CD4-positive, alpha-beta T cell treated with Interleukin-1 beta for 1 hour (primary cell): ENCODE measurements around the gene ATP5F1D.

Experiments
- DNase-seq, 2 donors: peaks; one replicate each; pipeline ENCODE4 v3.0.0-alpha.2; 2020 to 2022

Gene ATP5F1D

DNA sequence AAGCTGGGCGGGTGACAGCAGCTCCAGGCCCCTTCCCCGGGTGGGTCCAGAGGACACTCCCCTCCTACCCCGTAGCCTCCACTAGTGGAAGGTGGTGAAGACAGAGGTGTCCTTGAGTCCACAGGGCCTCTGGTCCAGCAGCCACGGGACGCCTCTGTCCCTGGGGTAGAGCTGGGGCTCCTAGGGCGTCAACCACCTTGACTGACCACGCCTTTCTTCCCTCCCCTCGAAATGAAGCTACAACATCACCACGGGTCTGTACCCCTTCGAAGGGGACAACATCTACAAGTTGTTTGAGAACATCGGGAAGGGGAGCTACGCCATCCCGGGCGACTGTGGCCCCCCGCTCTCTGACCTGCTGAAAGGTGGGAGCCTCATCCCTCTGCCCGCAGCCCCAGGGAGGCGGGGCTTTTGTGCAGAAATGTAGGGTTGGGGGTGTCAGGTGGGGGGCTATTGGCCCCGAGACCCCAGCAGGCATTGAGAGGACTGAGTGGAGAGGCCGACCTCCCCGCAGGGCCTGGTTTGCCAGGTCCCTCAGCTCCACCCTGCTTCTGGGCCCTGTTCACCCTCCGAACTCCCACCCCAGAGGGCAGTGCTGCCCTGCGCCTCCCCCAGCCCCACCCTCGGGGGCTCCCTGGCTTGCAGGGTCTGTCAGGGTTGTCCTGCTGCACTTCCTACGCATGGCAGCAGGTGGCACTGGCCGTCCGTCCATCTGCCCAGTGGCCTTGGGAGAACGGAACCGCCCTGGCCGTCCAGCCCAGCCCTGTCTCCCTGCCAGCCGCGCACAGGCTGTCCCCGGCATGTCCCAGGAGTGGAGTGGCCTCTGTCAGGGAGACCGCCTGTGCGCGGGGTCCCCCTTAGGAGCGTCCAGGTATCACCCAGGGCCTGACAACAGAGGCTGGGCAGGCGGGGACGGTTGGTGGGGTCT lies 20.3 kb upstream of the ATP5F1D start:
- DNase-seq, result no peak

DNA sequence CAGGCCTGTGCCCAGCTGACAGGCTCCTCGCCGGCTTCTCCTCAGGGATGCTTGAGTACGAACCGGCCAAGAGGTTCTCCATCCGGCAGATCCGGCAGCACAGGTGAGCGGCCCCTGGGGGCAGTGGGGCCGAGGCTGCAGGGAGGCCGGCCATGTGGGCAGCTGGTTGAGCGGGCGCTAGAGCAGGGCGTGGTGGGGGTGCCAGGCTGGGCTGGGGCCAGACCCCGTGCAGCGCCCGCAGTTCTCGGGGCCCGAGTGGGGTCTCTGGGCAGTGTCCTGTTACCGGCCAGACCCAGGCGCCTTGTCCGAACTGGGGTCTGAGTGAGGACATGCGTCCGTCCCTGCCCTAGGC lies 19.7 kb upstream of the ATP5F1D start:
- DNase-seq, result no peak

DNA sequence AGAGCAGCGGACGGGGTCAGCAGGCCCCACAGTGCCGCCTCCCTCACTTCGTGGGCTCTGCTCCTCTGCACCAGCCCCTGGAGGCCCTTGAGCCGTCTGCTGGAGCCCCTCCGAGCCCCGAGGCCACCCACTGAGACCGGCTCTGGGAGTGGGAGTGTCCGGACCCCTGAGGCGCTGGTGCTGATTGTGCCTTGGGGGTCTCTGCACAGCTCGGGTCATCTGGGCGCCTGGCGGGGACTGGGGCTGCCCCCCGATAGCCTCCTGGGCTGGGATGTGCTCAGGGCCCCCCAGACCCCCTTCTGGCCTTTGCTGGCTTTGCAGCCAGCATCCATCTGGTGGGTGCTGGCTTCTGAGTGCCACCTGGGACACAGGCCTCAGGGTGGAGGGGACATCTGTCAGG lies 19.2 kb upstream of the ATP5F1D start:
- DNase-seq, result no peak

DNA sequence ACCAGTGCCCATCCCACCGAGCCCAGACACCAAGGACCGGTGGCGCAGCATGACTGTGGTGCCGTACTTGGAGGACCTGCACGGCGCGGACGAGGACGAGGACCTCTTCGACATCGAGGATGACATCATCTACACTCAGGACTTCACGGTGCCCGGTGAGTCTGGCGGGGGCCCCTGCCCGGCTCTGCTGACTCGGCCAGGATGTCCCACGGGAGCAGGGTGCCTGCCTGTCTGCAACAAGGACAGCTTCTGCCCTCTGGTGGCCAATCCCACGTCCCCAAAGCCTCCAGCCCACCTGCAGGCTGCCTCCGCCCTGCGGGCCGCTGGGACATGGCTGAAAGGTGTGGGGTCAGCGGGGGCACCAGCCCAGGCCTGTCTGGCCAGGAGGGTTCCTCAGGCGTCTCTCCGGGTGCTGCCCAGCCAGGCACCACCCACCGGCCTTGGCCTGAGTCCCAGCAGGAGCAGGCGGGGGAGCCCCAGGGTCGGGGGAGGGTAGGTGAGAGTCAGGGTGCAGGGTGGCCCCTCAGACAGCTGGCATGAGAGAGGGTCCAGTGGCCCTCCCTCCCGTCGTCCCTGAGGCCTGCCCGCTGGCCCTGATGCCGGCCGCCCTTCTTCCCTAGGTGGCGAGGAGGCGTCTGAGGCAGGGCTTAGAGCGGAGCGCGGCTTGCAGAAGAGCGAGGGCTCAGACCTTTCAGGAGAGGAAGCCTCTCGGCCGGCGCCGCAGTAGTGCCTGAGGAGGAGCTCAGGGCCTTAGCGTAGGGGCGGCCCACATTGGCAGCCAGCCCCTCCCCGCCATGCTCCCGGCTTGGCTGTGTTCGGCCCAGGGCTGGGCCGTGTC lies 18.3 kb upstream of the ATP5F1D start:
- peak in 1 of 2 donors; percentile 34 for DNase-seq

DNA sequence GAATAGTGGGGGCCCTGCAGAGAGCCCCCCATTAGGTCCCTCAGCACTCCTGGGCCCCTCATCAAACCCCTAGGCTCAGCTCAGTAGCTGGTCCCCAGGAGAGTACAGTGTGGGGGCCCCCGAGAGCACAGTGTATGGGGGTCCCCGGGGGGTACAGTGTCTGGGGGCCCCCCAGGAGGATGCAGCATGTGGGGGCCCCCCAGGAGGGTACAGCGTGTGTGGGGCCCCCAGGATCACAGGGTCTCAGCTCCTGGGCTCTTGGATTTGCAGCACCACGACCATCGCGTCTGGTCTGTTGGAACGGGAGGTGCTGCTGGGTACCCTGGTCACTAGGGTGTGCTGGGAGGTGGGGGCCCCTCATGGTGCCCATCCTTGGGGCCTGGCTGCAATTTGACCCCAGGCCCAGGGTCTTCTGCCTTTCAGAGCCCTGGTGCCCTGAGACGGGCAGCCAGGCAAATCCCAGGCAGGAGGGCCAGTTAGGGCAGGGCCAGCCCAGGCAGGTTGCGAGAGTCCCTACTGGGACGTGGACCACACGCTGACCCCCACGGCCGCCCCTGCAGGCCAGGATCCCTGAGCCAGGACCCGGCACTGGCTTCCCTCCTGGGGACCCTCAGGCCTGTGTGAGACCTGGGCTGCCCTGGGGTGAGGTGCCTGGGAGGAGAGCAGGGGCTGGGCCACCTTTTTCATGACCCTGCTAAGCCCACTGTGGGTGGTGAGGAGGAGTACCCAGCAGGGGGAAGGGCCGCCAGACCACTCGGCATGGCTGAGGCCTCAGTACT lies 17.3 kb upstream of the ATP5F1D start:
- DNase-seq, result no peak

DNA sequence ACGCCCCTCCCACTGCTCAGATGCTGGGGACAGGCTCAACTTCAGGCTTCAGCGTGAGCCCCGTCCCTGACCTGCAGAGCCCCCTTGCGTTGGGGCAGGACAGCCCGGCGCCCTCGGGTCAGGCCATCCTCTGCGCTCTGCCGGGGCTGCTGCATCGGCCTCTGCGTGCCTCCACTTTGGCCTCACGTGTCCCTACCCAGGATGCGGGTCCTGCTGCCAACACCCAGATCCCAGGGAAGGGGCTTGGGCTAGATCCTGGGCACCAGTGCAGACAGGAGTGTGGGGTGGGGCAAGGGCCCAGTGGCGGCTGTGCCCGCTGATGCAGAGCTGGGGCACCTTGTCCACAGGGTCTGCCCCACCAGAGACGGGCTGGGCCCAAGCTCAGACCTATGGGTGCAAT lies 16.7 kb upstream of the ATP5F1D start:
- DNase-seq, result no peak

DNA sequence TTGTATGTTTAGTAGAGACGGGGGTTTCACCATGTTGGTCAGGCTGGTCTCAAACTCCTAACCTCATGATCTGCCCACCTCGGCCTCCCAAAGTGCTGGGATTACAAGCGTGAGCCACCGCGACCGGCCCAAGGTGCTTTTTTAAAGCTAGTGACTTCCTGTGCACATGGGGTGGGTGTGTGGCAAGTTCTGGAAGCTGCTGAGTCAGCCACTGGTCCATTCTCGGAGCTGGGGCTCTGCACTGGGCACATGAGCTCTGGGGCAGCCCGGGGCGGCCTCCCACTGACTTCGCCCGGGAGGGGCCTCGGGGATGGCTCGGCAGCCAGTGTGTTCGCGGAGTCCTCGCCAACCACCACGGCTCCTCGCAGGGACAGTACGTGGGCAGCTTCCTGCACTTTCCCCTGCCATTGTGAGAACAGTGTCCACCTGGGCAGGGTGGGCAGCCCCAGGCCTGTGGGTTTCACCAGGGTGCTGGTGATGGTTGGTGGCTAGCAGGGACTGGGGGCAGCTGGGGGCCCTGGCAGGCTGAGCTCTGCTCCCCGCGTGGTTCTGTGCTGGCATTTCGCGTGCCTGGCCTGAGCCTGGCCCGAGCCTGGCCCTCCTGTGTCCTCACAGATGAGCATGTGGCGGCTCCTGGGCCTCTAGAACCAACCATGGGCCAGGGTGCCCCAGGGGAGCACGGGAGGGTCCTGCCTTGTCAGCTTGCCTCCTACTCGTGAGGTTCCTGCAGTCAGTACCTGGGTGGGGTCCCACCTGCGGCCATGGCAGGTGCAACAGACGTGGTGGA lies 15.9 kb upstream of the ATP5F1D start:
- DNase-seq, result no peak

DNA sequence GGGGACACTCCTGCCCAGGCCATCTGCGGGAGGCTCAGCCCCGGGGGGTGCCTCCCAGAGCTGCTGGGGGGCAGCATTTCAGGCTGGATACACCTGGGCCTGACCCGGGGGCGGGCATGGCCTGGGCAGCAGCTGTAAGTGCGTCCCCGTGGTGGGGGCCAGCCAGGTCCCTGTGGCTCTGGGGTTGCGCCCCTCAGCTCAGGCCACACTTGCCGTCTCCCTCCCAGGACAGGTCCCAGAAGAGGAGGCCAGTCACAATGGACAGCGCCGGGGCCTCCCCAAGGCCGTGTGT lies 15.4 kb upstream of the ATP5F1D start:
- DNase-seq, result no peak

DNA sequence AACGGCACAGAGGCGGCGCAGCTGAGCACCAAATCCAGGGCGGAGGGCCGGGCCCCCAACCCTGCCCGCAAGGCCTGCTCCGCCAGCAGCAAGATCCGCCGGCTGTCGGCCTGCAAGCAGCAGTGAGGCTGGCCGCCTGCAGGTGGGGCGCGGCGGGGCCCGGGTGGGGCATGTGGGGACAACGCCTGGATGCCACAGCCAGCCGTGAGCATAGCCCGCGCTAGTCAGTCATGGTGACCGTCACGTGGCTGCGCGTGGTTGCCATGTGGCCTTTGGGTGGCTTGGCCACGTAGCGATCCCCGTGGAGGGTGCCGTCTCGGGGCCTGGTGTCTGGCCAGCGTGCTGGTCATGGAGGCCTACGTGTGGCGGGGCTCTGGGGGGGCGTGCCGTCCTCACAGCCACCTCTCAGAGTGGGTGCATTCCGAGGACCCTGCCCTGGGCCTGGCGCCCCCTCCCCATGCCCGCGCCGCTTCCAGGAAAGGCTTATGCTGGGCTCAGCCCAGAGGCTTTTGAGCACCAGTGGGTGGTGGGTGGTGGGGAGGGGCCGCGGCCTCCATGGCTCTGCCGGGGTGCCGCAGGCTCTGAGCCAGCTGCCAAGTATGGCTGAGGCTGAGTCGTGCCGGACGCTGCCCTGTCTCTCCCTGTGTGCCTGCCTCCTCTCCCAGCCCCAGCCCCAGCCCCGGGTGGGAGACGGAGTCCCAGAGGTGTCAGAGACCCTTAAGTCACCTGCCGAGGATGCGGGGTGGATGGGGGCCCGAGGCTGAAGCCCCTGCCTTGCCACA lies 14.8 kb upstream of the ATP5F1D start:
- no peak for DNase-seq

DNA sequence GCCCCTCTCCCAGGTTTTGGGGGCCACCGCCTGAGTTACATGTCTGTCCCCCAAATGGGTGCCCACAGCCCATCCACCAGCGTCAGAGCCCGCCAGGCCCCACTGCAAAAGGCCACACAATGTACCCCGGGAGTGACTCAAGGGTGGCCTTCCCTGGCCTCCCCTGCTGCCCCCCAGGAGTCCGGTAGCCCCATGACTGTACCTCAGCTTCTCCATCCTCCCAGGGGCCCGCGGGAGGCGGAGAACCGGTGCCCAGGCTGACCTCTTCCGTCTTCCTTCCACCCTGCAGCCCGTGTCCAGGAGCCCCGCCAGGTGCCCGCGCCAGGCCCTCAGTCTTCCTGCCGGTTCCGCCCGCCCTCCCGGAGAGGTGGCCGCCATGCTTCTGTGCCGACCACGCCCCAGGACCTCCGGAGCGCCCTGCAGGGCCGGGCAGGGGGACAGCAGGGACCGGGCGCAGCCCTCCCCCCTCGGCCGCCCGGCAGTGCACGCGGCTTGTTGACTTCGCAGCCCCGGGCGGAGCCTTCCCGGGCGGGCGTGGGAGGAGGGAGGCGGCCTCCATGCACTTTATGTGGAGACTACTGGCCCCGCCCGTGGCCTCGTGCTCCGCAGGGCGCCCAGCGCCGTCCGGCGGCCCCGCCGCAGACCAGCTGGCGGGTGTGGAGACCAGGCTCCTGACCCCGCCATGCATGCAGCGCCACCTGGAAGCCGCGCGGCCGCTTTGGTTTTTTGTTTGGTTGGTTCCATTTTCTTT lies 14.1 kb upstream of the ATP5F1D start:
- DNase-seq, result no peak

DNA sequence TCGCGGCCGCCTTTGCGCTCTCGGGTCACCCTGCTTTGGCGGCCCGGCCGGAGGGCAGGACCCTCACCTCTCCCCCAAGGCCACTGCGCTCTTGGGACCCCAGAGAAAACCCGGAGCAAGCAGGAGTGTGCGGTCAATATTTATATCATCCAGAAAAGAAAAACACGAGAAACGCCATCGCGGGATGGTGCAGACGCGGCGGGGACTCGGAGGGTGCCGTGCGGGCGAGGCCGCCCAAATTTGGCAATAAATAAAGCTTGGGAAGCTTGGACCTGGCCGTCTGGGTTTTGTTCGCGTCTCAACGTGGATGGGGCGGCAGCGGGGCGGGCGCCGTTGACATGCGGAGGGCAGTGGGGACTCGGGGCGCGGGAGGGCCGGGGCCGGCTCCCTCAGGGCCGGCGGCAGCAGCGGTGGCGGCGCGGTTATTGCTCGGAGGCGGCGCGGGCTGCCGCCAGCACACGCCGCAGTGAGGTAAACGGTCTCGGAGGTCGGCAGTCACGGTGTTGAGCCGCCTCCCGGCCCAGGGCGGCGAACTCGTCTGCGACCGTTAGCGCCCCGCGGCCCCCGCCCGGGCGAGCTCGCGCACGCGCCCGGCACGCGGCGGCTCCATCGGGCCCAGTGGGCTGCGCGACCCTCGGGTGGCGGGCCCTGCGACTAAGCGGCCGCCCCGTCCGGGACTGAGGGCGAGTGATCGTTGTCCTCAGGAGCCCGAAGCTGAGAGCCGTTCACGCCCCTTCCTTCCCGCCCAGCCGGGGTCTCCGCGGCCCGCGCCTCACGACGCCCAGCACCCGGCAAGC lies 13.2 kb upstream of the ATP5F1D start:
- no peak for DNase-seq

DNA sequence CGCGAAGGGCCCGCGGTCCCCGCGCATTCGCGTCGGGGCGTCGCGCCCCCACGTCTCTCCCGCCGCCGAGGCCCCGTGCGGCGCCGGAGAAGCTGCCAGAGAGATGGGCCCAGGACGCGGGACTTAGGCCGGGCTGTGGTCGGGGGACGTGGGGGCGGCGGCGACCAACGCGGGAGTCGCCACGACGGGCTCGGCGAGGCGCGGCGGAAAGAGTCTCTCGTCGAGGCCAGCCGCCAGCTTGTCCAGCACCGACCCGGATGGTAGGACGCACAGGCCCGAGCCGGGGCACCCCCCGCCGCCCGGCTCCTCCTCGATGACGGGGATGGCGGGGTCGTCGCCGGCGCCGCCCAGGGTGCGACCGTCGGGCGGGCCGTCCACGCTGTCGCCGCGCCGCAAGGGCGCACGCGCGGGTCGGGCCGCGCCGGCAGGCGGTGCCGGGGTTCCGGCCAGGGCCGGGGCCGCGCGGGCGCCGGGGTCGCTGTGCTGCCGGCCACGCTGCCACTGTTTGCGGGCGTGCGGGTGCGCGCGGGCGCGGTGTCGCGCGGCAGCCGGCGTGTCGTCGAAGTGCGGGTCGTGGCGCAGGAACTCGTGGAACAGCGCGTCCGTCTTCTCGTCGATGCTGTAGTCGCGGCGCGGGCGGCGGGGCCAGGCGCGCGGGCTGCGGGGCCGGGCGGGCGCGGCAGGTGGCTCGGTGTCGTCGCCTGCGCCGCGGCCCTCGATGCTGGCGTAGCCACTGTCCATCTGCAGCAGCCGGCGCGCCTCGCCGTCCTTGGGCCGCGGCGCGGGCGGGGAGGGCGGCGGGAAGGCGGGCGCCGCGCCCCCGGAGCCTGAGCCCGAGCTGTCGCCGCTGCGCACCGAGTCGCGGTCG lies 12.3 kb upstream of the ATP5F1D start:
- DNase-seq, result no peak

DNA sequence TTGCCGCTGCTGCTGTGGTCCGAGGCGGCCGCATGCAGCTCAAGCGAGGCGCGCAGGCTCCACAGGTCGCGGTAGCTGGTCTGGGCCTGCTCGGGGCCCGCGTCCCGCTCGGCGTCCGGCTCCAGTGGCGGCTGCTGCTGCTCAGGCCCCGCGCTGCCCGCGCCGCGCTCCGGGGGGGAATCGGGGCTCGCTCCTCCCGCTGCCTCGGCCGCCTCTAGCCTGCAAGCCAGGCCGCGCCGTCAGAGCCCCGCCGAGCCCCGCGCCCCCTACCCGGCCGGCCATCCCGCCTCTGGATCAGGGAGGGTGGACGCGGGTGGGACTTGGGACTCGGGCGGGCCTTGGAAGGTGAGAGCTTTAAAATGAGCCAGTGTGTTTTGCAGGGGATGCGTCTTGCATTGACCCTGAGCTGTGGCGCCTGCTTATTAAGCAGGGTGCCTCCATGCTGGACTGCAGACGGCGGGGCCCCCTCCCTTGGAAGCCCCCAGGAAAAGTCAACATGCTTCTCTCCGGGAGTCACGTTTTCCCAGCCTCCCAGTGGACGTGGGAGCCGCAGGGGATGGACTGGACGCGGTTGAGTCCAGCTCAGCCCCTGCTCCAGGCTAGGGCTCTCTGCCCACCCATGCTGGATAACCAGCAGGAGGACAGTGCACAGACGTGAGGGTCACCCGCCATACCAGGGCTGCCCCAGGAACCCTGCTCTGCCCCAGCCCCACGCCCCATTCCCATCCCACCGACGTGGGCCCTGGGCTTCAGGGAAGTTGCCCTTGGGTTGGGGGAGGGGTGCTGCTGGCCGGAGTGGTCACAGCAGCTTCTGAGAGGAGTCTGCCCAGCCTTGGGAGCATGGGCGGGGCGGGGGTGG lies 11.4 kb upstream of the ATP5F1D start:
- no peak for DNase-seq

DNA sequence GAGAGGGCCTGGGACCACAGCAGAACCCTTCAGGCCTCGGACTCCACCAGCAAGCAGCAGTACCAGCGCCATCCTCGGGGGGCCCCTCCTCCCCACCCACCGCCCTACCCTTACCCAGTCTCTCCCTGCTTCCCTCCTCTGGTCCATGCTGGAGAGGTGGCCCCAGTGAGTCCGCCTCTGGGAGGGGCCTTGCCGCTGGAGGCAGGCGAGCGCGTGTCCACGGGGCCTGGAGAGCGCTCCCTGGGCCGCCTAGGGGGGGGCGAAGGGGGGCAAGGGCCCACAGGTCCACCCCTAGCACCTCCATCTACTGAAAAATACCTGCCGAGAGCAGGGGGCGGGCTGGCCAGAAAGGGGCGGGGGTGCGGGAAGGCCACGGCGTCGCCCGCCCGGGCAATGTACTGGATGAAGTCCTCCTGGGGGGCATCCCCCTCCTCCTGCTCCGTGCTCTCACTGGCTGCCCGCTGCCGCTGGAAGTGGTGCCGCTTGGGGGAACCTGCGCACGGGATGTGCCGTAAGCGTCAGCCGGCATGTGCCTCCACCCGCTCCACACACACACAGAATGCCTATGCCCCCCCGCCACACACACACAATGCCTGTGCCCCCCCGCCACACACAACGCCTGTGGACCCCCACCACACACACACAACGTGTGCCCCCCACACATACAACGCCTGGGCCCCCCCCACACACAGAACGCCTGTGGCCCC lies 10.6 kb upstream of the ATP5F1D start:
- DNase-seq, result no peak

DNA sequence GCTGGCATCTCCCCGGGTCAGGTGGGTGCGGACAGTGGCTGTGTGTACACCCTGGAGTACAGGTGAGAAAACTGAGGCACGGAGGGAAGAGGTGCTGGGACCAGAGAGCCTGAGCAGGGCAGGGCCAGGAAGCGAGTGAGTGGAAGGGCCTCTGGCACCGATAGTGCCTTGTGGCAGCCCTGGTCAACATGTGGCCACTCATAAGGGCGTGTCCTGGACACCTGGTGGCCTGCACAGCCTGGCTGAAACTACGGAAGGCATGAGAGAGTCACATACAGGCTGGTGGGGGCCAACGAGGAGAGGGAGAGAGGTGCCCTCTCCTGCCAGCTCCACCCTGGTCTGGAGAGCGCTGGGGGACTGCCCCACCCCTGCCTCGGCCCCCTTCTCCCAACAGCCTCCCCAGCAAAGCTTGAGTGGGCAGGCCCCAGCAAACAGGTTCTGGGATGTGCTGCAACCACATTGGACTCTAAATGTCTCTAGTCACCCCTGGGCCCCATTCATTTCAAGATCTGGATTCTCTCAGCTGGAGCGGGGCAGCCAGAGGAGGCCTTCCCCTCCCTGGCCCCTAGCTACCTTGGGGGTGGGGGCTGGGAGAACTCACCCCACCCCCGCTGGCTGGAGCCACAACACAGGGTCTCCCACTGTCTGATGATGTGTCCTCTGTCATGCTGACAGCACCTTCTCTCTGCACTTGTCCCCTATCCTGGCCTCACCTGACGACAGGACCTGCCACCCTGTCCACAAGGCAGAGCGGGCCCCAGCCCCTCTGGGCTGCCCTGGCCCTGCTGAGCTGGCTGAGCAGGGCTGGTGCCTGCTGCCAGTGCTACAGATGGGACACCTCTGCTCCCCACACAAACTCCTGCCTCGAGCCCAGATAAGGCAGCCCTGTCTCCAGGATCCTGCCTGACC lies 9.6 kb upstream of the ATP5F1D start:
- DNase-seq, result no peak

DNA sequence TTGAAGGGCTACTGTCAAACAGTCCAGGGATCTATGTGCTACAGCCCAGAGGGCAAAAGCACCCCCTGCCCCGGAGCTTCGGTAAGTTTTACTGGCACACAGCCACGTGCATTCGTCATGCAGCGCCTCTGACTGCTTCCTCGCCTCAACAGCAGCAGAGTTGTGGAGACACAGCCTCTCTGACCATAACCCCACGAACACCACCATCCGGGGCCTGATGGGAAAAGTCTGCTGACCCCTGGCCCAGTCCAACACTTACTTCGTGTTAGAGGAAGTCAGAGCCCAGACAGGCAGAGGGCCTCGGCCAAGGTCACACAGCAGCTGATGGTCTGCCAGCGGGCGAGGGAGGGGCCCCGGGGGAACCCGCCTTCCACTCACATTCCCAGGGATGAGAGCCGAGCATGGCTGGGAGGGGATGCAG lies 8.9 kb upstream of the ATP5F1D start:
- DNase-seq, result no peak
